Mesendoderm (in vitro differentiated cells): Measurements from ENCODE around the gene SCRN1. TPM values are rescaled to one million over a fixed set of nuclear protein-coding genes. Genes with fewer than 3 reads are reported as not detected.

ENCODE experiments used
- DNase-seq: peaks from one replicate; pipeline ENCODE4 v3.0.0; 2013
- H2AK5ac ChIP-seq: 2 replicates; pipeline ENCODE4 v1.6.1; 2013; ENCODE audit warnings: low read length, inconsistent platforms
- H2BK120ac ChIP-seq: 2 replicates; pipeline ENCODE4 v1.6.1; 2013; ENCODE audit warnings: low read depth, mild to moderate bottlenecking, low read length, moderate library complexity, mixed read lengths
- H2BK15ac ChIP-seq: replicated peaks from 2 replicates; pipeline ENCODE4 v1.6.1; 2013; ENCODE audit warnings: low read depth, mild to moderate bottlenecking, moderate library complexity
- H2BK5ac ChIP-seq: 2 replicates; pipeline ENCODE4 v1.6.1; 2013; ENCODE audit warnings: low read length, inconsistent platforms
- H3K18ac ChIP-seq: 2 replicates; pipeline ENCODE4 v1.6.1; 2013; ENCODE audit warnings: mild to moderate bottlenecking, low read length, mixed read lengths
- H3K23ac ChIP-seq: one replicate; pipeline ENCODE4 v1.6.1; 2013; ENCODE audit warnings: low read length
- H3K27ac ChIP-seq: 2 replicates; pipeline ENCODE4 v1.5.1; 2013; ENCODE audit warnings: low read depth, mild to moderate bottlenecking, inconsistent platforms, low read length, moderate library complexity
- H3K27me3 ChIP-seq: 2 replicates; pipeline ENCODE4 v1.6.1; 2013; ENCODE audit warnings: low read length, control low read depth, mild to moderate bottlenecking, inconsistent platforms; ENCODE audit not compliant: insufficient read depth, poor library complexity
- H3K36me3 ChIP-seq: 2 replicates; pipeline ENCODE4 v1.6.1; 2013; ENCODE audit warnings: low read length, inconsistent platforms; ENCODE audit not compliant: control insufficient read depth, insufficient read depth
- H3K4ac ChIP-seq: one replicate; pipeline ENCODE4 v1.6.1; 2013; ENCODE audit warnings: low read depth, mild to moderate bottlenecking, low read length, moderate library complexity
- H3K4me1 ChIP-seq: 2 replicates; pipeline ENCODE4 v1.6.1; 2013; ENCODE audit warnings: low read depth, low read length, inconsistent platforms; ENCODE audit not compliant: control insufficient read depth
- H3K4me2 ChIP-seq: 2 replicates; pipeline ENCODE4 v1.6.1; 2013; ENCODE audit warnings: low read length
- H3K4me3 ChIP-seq: 2 replicates; pipeline ENCODE4 v1.5.1; 2013; ENCODE audit warnings: mild to moderate bottlenecking, low read length
- H3K56ac ChIP-seq: one replicate; pipeline ENCODE4 v1.6.1; 2013; ENCODE audit warnings: low read length
- H3K79me1 ChIP-seq: 2 replicates; pipeline ENCODE4 v1.6.1; 2013; ENCODE audit warnings: low read length, inconsistent platforms
- H3K79me2 ChIP-seq: 2 replicates; pipeline ENCODE4 v1.6.1; 2013; ENCODE audit warnings: mild to moderate bottlenecking, low read length; ENCODE audit not compliant: control insufficient read depth, insufficient read depth
- H3K9ac ChIP-seq: 2 replicates; pipeline ENCODE4 v1.6.1; 2013; ENCODE audit warnings: low read length, inconsistent platforms
- H4K5ac ChIP-seq: one replicate; pipeline ENCODE4 v1.6.1; 2013; ENCODE audit warnings: low read length
- H4K8ac ChIP-seq: one replicate; pipeline ENCODE4 v1.6.1; 2013; ENCODE audit warnings: low read depth, mild to moderate bottlenecking, control low read depth, low read length, moderate library complexity
- WGBS: extraction: QIAGEN DNeasy Blood & Tissue Kit; methylation state at CpG from one replicate; pipeline ENCODE4 v1.1.7; 2013; ENCODE audit warnings: low lambda C conversion rate, missing lambda C conversion rate; ENCODE audit not compliant: insufficient coverage; ENCODE audit errors: extremely low coverage; 5-methylcytosine and 5-hydroxymethylcytosine counted together
- small RNA-seq: library from polyadenylated mRNA; stranded (forward); fragments of <200 nt; extraction: miRNeasy Mini kit (QIAGEN cat#:217004); gene quantifications from one replicate; pipeline ENCODE3, GENCODE V24; 2013; ENCODE audit not compliant: insufficient read depth

SCRN1 gene

DNA sequence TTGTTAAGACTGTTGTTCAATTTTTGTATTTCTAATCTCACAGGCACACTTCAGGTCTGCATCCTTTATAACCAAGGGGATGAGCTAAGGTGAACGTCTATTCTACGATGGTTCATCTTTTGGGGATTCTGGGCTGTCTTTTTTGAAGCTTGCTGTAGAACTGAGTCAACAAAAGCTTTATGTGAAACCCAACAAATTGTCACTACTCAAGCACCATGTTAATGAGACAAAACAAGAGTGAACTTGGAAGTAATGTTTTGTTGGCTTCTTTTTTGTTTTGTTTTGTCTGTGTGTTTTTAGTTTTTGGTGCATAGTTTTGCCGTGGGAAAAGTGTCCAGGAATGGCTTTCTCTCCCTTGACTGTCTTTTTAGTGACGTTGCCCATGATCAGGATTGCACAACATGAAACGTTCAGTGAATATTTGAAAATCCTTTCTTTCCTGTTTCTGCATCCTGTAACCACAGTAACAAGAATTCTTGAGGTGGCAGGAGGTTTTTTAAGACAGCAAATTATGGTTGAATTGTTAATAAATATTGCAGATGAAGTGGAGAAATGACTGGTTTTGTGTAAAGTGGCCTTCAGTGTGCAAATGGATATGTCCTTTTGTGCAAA is 117.7 kb downstream of the SCRN1 start:
- H3K27me3 ChIP-seq, result no peaks in the 10 kb centered on the region
- no peaks in the 10 kb centered on the region for H3K4me1 ChIP-seq
- no CpG with 5 or more reads among the region's 5 CpGs for WGBS
- H2AK5ac ChIP-seq, result no peak overlapping the region
- H3K79me1 ChIP-seq, result no peaks in the 10 kb centered on the region
- no peak overlapping the region for H3K27ac ChIP-seq
- no peak overlapping the region for H3K4me3 ChIP-seq
- H3K36me3 ChIP-seq, result no peaks in the 10 kb centered on the region
- no peak overlapping the region for H3K4ac ChIP-seq
- H3K4me2 ChIP-seq, result no peak overlapping the region
- no peak overlapping the region for H3K23ac ChIP-seq
- H4K8ac ChIP-seq, result no peak overlapping the region
- no peak for DNase-seq
- H3K18ac ChIP-seq, result no peak overlapping the region
- H3K9ac ChIP-seq, result no peak overlapping the region
- H2BK15ac ChIP-seq, result no peak overlapping the region
- H3K56ac ChIP-seq, result no peak overlapping the region
- no peak overlapping the region for H4K5ac ChIP-seq
- H3K79me2 ChIP-seq, result no peaks in the 10 kb centered on the region
- no peak overlapping the region for H2BK120ac ChIP-seq
- no peak overlapping the region for H2BK5ac ChIP-seq

Small RNA genes within 50 kb of the gene (small RNA-seq; reads per million reads assigned to genes)
- not detected for gene RF01210
